ENCODE data around the gene TASOR2.

Gene TASOR2

DNA sequence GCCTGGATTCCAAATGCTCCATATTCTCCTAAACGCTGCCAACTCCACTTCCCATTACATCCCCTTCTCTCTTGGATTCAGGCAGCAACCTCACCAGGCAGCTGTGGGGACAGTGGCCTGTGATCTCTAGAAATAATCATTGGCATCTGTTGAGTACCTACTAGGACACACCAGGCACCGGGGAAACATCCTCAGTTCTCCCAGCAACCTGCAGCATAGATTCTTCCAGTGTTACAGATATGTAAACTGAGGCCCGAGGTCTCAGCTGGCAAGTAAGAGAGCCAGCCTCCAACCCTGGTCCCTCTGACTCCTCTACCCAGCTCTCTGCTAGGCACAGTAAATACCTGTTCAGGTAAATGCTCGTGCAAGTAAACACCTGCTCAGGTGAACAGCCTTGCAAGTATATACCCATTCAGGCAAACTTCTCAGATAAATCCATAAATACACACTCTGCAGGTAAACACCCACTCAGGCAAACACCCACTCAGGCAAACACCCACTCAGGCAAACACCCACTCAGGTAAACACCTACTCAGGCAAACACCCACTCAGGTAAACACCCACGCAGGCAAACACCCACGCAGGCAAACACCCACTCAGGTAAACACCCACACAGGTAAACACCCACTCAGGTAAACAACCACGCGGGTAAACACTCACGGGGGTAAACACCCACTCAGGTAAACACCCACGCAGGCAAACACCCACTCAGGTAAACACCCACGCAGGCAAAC is 37.0 kb upstream of the TASOR2 start:
- Histone ChIP-seq H3K27me3 (ENCODE audit: insufficient read depth, low read depth, severe bottlenecking) (no peaks in the 10 kb centered on the region), H3K27ac (no peak overlapping the region), H3K36me3 (no peaks in the 10 kb centered on the region), H3K9me3 (ENCODE audit: severe bottlenecking) (no peaks in the 10 kb centered on the region), H3K4me3 (ENCODE audit: low read depth, low read length) (no peak overlapping the region)
- TF ChIP-seq, protein P1, sequence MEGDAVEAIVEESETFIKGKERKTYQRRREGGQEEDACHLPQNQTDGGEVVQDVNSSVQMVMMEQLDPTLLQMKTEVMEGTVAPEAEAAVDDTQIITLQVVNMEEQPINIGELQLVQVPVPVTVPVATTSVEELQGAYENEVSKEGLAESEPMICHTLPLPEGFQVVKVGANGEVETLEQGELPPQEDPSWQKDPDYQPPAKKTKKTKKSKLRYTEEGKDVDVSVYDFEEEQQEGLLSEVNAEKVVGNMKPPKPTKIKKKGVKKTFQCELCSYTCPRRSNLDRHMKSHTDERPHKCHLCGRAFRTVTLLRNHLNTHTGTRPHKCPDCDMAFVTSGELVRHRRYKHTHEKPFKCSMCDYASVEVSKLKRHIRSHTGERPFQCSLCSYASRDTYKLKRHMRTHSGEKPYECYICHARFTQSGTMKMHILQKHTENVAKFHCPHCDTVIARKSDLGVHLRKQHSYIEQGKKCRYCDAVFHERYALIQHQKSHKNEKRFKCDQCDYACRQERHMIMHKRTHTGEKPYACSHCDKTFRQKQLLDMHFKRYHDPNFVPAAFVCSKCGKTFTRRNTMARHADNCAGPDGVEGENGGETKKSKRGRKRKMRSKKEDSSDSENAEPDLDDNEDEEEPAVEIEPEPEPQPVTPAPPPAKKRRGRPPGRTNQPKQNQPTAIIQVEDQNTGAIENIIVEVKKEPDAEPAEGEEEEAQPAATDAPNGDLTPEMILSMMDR (IDR thresholded peaks at IDR 0.05; ENCODE audit: low read depth, low read length), result no peak
- no peak for DNase-seq

DNA sequence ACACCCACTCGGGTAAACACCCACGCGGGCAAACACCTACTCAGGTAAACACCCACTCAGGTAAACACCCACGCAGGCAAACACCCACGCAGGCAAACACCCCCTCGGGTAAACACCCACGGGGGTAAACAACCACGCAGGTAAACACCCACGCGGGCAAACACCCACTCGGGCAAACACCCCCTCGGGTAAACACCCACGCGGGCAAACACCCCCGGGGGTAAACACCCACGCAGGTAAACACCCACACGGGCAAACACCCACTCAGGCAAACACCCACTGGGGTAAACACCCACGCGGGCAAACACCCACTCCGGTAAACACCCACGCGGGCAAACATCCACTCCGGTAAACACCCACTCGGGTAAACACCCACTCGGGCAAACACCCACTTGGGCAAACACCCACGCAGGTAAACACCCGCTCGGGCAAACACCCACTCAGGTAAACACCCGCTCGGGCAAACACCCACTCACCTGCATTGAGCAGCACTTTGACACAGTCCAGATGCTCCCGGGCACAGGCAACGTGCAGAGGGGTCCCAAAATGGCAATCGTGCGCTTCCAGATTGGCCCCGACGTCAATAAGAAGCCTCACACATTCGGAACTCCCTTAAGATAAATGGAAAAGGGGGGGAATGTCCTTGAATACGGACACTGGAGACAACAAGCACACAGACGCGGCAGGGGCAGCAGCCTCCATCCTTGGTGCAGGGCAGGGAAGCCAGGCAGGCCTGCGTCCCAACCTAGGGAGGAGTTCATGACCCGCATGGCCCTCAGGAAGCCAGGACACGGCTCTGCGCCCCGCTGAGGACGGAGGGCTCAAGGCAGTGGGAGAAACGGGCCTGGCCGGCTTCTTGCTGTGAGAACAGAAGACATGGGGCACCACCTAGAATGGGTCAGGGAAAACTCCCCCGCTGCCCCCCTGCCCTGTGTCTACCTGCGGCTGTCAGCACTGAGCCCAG is 35.9 kb upstream of the TASOR2 start:
- H3K4me3 ChIP-seq (ENCODE audit: low read depth, low read length), result no peak overlapping the region
- no peaks in the 10 kb centered on the region for H3K27me3 ChIP-seq (ENCODE audit: insufficient read depth, low read depth, severe bottlenecking)
- no peak overlapping the region for H3K27ac ChIP-seq
- no peaks in the 10 kb centered on the region for H3K9me3 ChIP-seq (ENCODE audit: severe bottlenecking)
- no peaks in the 10 kb centered on the region for H3K36me3 ChIP-seq
- TF ChIP-seq, protein P1 (IDR thresholded peaks at IDR 0.05; ENCODE audit: low read depth, low read length), result no peak
- no peak for DNase-seq

DNA sequence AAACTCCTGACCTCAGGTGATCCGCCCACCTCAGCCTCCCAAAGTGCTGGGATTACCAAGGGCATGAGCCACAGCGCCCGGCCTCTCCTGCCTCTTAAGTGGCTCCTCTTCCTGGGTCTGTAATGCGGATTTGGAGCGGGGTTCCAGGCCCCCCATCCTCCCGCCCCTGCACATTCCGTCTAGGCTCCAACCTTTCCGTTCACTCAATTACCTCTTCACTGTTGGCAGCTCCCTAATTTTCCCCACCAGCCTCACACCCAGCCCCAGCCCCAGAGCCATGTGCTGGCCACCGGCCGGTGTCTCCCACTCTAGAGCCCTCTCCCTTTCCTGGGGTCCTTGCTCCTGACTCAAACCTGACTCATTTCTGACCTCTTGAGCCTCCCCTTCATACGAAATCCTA is 34.9 kb upstream of the TASOR2 start:
- H3K36me3 ChIP-seq, result no peaks in the 10 kb centered on the region
- no peak for DNase-seq
- H3K4me3 ChIP-seq (ENCODE audit: low read depth, low read length), result no peak overlapping the region
- no peak overlapping the region for H3K27ac ChIP-seq
- no peaks in the 10 kb centered on the region for H3K9me3 ChIP-seq (ENCODE audit: severe bottlenecking)
- TF ChIP-seq, protein P1 (IDR thresholded peaks at IDR 0.05; ENCODE audit: low read depth, low read length), result no peak
- H3K27me3 ChIP-seq (ENCODE audit: insufficient read depth, low read depth, severe bottlenecking), result no peaks in the 10 kb centered on the region

DNA sequence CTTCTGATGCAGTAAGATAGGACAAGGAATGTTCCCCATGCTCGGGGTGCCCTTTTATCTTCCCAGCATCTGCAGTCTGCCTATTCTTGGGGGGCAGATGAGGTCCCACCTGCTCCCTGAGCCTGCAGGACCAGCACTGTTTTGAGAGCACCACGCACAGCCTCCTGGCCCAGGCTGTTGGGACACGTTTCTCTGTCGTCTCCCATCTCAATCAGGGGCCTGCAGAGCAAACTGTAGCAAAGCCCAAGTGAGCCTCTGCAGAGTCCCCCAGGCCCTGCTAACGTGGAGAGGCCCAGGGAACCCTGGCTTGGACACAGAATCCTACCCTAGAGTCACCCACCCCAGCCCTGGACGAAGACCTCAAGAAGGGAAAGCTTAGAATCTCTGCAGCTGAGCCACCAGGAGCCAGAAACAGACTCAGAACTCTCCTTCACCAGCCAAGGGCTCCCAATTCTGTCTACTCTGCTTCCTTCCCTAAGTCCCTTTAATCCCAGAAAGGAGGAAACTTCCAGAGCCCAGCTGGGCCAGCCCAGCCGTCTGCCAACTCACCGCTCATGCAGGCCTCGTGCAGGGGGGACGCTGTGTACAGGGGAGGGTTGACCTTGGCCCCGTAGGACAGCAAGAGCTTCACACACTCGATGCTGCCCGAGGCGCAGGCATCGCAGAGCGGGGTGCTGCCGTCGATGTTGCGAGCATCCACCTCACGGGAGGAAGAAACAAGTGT is 33.8 kb upstream of the TASOR2 start:
- Histone ChIP-seq H3K4me3 (ENCODE audit: low read depth, low read length) (no peak overlapping the region), H3K36me3 (no peaks in the 10 kb centered on the region), H3K9me3 (ENCODE audit: severe bottlenecking) (no peaks in the 10 kb centered on the region), H3K27ac (no peak overlapping the region), H3K27me3 (ENCODE audit: insufficient read depth, low read depth, severe bottlenecking) (no peaks in the 10 kb centered on the region)
- TF ChIP-seq, protein P1 (IDR thresholded peaks at IDR 0.05; ENCODE audit: low read depth, low read length), result no peak
- peak; percentile 28 for DNase-seq

DNA sequence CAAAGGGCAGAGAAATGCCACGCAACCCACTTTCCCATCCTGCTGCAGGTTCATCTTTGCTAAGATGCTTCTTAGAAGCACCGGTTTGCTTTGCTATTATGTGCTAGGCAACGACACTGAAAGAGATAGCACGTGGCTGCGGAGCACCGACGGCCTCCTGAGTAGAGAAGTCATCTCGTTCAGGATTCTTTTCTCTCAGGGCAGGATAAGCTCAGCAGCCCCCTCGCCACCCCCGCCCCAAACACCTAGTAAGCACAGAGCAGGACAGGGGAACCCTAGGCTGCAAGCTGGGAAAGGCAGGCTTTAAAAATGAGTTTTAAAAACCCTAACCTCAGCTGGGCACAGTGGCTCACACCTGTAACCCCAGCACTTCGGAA is 33.3 kb upstream of the TASOR2 start:
- Histone ChIP-seq H3K27me3 (ENCODE audit: insufficient read depth, low read depth, severe bottlenecking) (no peaks in the 10 kb centered on the region), H3K36me3 (no peaks in the 10 kb centered on the region)
- TF ChIP-seq, protein P1 (IDR thresholded peaks at IDR 0.05; ENCODE audit: low read depth, low read length), result no peak

More for the DNA sequence above, 33.3 kb upstream of the TASOR2 start:
- H3K27ac ChIP-seq, result no peak overlapping the region
- no peak overlapping the region for H3K4me3 ChIP-seq (ENCODE audit: low read depth, low read length)
- no peak for DNase-seq
- no peaks in the 10 kb centered on the region for H3K9me3 ChIP-seq (ENCODE audit: severe bottlenecking)
